GM18858 (cell line): Measurements from ENCODE around the gene CAPZB.

ENCODE experiments used
- ATAC-seq: cut with Tn5 transposase; IDR thresholded peaks from one replicate; pipeline ENCODE4 v1.9.1; 2021; ENCODE audit not compliant: unreplicated experiment

CAPZB gene

DNA sequence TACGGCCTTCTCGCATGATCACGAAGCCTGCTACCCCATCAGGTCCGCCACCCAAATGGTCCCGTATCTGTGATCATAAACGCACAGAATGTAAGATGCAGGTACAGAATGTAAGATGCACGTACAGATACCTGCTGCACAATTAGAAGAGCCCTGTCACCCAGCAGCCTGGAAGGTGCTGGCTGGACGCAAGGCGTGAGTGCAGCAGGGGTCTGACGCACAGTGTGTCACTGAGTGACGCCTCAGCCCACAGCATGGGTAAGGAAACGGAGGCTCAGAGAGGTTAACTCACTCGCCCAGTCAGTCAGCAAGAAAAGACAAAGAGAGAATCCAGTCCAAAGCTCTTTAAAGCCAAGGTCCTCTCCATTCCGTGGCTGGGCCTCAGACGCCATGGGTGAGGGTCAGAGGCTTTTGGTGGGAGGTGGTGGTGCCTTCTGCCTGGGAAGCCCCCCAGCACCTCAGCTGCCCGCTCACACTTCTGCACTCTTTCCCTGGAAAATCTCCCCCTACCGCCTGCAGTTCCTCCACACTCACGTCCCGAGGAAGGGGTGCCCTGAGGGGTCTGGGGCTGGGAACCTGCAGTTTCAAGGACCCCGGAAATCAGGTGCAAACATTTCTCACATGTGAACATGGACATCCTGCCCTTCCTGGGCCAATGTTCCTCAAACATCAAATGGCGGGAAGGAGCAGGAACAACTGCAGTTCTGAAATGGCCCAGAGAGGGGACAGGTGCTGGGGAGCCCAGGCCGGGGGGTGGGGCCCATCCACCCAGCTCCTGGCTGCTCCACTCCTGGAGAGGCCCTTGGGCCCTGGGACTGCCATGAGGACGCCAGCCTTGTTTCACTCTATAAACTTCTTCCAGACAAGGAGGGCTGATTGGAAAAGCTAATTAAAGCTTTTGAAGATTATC is 113.9 kb downstream of the CAPZB start:
- ATAC-seq = no peak

DNA sequence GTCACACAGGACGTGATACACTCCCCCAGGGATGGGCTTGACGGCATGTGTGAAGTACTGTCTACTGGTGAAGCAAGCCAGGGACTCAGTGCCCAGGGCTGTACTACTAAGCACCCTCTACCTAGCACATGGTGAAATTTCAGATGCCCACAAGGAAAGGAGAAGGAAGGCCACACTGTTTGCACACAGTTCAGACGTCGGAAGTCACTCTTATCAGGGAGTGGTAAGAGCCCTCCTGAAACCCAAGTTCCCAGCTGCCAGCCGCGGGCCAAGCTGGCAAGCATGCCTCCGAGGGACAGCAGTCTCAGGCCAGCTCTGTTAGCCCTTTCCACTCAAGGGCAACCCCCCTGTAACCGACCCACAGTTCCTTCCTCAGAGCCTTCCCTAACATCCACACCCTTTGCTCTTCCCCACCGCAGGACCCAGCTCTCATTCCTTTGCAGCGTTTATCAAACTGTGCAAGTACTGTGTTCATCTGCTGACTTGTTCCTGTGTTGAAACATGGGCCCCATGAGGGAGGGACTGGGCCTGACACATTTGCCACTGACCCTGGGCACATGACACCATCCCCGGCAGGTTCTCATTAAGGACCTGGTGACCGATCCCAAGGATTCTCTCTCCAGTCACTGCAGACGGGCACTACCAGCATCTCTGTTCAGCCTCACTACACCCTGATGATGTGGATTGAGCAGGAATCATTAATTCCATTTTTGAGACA is 114.7 kb downstream of the CAPZB start:
- ATAC-seq = no peak

DNA sequence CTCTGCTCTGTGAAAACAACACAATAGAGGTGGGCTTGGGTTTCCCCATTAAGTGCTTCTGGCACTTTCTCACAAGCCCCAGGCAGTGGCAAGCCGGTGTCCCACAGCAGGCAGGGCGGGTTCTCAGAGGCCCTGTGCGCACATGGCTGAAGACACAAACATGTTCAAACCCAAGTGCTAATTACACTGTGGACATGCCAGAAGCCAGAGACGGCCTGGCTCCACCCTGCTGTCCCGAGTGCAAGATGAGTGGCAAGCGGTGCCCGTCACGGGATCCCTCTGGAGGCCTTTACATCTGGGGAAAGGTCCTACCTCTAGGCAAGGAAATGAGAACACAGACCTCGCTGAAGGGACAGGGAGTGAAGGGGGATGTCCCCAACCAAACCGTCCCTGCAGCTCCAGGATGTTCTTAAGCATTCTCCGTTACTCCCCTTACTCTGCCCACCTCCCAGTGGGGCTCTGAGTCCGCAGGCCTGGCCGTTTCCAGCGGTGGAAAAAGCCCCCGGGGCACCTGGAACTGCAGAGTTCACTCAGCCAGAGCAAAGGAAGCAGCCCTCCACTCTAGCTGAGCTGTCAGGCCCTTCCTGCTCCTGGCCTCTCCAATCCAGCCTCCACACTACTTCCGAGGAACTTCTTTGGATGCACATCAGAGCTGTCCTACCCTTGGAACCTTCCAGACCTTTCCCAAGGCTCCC is 115.8 kb downstream of the CAPZB start:
- ATAC-seq = no peak

DNA sequence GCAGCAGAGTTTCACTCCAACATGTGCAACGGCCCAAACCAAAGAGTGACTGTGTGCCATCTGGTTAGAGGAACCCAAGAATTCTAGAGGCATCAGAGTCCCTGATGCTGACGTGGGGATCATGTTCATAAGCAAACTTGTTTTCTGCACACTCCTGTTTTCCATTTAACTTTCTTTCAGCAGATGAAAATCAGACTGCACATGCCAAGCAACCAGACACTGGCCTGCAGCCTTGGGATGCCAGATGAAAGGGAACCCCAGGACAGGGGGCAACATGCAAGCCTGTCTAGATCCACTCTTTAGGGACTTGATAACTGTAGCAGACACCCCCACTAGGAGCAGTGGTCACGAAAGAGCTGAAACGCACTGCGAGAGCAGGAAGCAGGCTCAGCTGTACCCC is 116.4 kb downstream of the CAPZB start:
- no peak for ATAC-seq

DNA sequence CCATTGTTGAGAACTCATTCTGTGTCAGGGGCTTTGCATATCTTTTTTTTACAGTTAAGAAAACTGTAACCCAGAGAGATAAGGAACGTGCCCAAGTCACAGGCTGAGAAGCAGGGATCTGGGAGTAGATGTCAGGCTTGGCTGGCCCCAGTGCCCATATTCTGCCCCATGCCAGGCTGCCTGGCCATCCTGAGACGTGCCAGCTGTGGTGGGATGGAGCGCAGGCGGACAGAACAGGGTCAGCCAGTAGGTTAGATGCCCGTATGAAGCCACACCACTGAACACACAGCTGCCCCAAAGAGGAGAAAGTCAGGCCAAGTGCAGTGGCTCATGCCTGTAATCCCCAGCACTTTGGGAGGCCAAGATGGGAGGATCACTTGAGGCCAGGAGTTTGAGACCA is 117.3 kb downstream of the CAPZB start:
- ATAC-seq = no peak

DNA sequence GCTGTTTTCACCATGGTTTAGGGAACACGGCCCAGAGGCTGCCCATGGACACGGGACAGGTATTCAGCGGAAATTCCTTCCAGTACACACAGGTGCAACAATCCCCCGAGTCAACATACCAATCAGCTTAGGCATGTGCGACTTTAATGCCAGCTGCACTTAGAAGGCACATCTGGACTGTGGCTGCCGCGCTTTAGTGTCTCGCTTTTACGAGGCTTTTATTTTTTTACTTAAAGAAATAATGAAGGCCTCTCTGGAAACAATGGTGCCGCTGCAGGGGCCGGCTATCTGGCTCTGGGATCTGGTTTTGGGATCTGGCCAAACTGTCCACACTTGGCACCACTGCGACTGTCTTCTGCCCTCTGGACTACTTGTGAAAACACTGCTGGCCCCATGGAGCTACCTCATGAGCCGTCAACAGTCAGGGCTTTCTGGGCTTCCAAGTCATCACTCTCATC is 117.7 kb downstream of the CAPZB start:
- ATAC-seq = no peak

DNA sequence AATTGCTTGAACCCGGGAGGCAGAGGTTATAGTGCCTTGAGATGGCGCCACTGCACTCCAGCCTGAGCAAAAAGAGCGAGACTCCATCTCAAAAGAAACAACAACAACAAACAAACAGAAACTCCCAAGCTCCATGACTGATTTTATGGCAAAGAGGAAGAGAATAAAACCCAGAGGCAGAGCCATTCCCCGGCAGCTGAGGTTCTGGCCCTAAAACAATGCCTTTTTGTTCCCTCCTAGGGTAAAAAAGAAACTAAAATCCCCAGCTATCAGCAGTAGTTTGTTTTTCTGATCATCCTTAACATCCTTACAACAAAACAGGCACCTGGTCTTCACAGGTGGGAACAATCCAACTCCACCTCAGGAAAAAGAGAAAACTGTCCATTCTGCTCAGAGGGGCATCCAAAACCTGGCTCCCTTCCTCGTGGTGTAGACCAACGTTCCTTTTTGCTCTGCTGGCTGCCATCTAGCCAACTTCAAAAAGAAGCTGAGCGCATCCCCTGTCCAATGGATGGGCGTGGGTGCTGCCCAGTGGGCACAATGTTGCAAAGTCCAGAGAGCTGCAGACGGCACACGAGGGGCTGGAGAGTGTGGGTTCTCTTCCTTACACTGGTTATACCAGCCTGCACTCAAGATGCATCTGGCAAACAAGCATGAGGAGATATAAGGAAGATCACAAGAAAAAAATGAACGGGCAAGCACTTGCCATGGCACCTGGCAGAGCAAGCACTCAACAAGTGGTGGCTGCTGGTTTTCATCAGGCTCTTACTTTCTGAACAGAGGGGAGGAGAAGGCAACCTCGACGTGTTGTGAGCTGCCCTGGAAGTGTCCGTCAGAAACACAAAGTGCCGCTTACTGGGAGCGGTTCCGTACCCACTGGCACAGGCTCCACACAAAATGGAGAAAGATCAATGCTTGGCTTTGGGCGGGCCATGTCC is 118.5 kb downstream of the CAPZB start:
- no peak for ATAC-seq

DNA sequence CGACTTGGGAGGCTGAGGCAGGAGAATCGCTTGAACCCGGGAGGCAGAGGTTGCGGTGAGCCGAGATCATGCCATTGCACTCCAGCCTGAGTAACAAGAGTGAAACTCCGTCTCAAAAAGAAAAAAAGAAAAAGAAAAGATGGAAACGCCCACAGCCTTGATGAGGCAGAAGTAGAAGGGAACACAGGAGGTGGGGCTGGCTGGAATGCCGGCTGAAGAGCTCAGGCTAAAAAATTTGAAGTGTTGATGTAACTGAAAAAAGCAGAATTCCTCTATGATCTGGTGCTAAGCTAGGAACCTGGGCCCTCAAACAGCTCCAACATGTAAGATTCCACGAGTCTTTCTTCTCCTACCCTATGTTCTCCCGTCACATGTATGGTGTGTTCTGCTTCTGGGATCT is 119.6 kb downstream of the CAPZB start:
- ATAC-seq = no peak

DNA sequence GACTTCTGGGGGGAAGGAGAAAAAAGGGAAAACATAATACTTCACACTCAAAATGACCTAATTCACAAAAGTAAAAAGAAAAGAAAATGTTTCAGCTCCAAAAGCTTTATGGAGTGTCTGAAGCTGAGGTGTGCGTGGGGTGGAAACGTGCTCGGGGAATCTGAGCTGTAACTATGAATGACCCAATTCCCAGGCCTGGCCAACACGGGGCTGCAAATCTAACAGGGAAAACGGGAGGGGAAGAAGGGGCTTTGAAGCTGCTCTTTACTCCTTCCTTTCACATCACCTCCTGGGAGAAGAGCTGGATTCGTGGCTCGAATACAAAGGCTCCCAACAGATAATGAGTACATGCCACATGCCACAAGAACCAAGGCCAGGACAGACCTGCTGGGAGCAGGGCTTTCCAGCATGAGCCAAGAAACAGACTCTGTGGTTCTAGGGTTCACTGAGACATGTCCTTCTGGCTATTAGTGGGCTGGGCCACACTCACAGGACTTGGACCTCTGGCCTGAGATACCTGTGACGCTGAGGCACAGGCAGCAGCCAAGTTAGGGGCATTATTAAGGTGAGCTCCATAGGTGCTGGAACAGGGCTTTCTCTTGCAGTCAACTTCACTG is 121.7 kb downstream of the CAPZB start:
- ATAC-seq = no peak

DNA sequence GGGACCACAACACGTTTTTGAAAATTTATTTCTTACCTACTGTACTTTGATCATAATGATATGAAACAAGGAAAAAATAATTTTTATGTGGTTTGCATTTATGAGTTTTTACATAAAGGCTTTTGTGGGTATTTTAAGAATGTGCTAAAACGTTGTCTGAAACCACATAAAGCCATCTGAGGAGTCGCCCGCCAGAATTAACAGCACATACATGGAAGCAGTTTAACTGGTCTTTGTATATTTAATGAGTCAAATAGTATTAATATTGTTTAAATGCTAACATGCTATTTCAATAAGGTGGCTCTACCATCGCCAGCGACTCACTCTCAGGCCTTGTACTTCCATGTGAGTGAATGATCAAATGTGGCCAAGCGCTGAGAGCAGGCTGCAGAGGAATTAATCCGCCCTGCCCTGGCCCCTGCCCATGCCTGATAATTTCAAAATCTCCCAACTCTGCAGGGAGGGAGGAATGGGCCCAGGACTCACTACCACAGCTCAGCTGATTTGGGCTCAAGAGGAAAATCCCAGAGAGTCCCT is 123.7 kb downstream of the CAPZB start:
- no peak for ATAC-seq

DNA sequence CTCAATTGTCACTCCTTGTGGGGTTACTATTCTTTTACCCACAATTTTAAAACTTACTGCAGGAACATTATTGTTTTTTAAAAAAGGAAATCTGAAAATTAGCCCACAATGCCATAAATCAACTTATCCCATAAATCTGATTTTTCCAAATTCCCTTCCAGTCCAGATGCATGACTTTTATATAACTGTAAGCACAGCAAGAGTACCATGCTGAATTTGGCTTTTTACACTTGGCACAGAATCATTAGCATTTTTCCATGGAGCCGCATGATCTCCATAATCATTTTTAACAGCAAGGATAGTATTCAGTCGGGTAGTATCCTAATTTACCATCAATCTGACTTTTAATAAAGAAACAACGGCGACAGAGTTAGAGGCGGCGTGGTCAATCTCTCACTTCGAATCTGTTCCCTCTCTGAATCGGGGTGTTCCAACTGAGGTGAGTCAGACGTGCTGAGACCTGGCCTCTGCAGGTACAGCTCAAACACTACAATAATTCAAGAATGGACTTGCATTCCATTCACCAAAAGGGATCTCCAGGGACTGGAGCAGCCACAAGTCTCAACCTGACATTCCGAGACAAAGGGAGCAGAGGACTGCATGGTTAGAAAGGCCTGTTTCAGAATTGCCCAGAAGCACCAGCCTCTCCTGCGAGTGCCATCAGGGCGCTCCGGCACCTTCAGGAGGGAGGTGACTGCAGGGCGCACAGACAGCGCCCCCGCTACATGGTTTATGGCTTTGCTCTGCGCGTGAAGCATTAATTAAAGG is 124.3 kb downstream of the CAPZB start:
- no peak for ATAC-seq

DNA sequence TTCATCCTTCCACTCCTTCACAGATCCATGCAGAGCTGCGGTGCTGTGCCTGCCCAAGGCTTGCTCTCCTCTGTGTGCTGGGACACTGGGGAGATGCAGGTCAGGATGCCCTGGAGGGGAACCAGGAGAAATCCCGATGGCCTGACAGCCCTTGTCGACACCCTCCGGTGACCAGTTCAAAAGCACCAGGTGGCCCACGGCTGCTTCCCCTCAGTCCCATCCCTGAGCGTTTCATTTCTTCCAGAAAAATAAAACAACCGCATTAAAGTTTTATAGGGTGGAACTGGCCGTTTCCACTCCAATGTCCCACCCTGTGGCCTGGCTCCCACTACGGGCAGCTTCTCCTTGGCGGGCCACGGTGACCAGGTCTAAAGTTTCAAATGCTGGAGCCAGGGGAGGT is 124.9 kb downstream of the CAPZB start:
- ATAC-seq = no peak

DNA sequence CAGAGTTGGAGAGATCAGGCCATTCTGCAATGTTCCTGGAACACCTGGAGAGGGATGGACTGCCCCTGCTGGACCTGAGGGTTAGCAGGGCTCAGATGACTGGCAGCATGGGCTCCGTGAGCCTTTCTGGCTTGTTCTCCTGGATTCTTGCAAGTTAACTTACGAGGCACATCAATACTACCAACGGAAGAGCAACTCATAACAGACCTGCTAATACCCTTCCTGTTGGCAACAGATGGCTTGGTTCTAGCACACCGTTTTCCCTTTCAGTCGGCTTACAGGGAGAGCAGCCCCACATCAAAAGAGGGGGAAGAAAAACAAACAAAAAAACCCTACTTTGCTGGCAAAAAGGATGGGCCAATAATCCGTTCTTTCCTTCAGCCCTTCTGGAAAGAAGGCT is 125.3 kb downstream of the CAPZB start:
- ATAC-seq = no peak

DNA sequence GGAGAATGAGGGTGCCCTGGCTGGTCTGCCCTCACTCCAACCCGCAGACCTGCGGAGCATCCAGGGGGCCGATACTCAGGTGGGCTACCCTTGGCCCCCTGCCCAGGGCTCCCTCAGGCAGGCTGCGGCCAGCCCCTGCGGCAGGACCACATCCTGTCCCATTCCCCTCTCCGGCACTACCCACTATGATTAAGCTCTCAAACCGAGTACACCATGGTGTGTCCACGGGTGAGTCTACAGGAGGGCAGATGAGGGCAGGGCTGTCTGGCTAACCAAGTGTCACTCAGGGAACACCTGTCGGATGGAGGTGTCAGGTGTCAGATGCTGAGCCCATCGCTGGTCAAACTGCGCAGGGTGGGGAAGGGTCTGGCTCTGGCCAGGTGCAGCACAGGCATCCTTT is 126.0 kb downstream of the CAPZB start:
- no peak for ATAC-seq

DNA sequence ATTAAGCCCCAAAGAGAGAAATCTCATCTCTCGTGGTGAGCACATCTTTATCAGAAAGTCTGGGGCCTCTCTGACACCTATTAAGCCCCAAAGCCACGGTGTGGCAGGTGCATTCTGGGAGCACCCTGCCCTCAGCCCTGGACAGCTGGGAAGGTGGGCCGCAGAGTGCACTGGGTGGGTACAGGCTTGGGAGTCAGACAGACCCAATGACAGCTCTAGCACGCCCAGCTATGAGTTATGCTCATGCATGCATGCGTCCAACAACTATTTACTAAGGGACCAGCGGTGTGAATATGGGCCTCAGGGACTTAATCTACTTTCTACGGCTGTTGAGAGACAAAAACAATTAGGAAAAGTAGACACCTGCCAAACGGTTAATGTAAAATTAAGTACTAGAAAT is 126.6 kb downstream of the CAPZB start:
- no peak for ATAC-seq

DNA sequence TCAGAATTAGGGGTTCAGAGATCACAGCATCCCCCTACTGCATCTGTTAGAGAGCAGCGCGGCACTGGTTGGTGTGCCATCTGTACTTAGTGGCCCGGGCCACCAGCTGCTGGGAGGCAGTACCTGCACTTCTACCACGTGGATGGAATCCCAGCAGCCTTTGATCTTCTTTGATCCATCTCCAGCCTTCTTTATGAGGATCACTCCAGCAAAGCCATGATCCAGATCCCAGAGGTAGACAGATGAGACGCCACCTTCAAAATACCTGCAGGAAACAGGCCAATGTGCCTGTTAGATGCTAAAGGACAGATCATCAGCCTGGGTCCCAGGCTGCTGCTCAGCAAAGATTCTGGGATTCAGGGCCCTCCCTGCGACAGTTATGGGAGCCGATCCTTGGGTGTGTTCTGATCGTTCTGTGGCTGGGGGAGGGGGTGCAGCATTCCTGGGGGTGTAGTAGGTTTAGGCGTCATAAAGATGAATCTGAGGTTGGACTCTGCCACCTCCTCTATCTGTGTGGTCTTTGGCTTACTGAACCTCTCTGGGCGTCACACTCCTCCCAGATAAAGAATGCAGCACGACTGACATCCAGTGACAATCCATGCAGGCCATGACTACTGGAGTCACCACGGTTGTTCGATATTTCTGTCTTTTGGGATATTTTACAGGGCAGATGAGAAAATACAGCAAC is 127.9 kb downstream of the CAPZB start:
- no peak for ATAC-seq

DNA sequence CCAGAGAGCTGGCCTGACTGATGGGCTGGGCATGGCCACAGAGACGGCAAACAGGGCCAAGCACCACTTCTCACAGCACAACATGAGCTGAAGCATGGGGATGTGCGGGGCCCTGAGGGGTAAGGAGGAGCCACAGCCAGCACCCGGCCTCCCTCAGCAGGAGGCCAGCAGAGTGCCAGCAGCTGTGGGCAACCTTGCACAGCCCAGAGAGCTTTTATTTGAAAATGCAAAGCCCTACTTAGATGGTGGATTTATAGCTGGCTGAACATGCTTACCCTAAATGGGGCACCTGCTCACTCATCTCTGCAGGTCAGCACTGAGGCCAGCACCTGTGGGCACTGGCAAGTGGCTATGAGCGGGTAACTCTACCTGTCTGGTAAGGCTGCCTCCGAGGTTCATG is 129.1 kb downstream of the CAPZB start:
- ATAC-seq = no peak

DNA sequence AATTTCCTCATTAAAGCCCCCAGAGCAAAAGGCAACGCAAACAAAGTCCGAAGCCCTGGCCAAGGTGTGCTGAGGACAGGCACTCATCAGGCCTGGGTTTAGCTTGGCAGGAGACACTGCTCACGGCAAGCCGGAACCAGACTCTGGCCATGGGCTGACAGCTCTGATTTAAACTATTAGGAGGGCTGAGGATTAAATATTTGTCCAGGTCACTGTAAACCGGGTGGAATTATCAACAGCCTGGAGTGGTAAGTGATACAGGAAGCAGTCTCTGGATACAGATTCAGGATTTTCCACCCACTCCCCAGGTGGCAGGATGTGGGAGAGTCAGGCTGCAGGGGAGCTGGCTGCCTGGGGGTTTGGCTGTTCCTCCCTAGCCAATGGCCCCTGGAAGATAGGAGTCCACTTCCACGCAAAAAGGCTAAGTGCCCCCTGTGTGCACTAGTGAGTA is 130.8 kb downstream of the CAPZB start:
- no peak for ATAC-seq

DNA sequence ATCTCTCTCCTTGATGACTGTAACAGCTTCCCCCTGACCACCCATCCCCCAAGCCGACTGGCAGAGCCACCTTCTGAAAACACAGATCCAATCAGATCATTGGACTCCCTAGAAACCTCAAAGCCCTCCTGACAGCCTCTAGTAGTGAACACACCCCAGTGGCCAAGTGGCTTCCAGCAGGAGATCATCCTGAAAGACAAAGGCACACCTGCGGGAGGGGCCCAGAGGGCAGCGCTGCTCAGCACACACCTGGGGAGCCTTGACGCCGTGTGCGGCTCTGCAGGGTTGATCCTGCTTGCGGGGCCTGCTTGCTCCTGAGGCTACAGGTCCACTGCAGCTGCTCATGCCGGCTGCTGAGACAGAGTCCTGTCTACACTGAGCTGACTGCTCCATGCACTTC is 131.7 kb downstream of the CAPZB start:
- no peak for ATAC-seq
